ENCODE measurements around the gene C2CD2.

The C2CD2 gene

GRCh38 chr21:41929248-41929647 lies 24.6 kb downstream of the C2CD2 start:
- no peak for DNase-seq

- DNase-seq = no peak
These were observed 25.1 kb downstream of the C2CD2 start for GRCh38 chr21:41928621-41929220.

DNA sequence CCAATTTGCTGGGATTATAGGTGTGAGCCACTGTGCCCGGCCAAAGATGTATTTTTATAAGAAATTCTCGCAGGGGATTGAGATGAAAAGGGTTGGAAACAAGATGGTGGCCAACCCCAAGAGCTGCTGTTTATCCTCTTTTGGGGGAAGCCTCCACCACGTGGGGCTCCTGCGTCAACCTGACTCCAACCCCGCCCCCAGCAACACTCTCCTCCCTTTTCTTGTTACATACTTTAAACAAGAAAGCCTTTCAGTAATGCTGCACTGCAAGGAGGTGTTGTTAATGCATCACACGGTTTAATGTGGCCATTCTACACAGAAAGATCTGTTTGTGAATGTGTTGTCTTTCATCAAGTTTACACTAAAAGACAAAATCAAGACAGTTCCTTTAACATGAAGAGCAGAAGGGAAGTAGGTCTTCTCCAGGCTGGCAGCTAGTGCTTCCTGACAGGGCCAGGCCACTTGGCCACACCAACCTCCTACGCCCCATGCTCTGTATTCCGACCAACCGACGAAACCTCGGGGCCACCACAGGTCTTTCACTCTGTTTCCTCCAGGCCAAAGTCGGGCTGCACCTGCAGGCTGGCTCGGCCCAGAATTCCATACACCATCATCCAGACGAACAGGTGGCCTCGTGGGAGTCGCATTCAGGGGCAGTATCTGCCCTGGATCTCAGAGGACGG lies 25.9 kb downstream of the C2CD2 start:
- no peak for DNase-seq

DNA sequence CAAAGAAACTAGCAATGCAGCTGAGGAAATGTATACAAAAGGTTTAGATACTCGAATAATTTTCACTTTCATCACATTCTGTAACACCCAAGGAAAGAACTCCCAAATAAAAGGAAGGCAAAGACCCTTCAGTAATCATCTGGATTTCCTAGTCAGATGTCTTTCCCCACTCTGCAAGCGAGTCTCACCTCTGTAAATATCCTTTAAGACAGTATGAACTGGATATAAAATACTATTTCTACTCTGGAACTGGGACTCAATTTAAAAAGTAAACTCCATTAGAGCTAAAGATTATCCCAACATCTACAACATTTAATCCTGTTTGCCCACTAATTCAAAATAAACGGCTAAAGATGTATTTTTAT lies 27.0 kb downstream of the C2CD2 start:
- DNase-seq = no peak

DNA sequence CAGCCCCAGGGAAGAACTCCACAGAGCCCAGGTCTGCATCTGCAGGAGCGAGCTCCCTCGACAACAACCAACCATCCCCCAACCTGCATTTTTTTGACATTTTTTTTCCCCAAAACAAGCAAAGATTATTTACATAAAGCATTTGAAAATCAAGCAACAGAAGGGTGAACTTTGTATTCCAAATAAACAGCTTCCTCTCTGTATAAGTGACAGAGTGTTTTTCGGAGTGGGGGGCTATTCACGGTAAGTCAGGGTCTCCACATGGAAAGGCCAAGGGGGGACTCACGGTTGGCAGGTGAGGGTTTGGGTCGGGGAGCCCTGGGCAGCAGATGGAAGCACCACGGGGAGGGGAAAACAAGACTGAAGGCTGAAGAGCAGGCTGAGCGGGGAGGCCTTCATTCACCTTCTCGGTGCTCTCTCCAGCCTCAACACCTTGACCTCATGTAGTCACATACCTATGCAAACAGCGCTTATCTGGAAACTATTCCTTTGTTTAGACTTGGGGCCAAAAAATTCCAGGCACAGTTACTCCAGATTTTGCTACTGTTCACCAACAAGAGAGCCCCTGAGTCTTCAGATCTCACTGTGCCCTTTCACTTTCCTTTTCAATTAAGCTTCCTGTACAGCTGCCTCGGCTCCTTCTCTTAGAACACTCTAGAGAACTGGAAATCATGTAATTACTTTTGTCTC lies 27.6 kb downstream of the C2CD2 start:
- no peak for DNase-seq

DNA sequence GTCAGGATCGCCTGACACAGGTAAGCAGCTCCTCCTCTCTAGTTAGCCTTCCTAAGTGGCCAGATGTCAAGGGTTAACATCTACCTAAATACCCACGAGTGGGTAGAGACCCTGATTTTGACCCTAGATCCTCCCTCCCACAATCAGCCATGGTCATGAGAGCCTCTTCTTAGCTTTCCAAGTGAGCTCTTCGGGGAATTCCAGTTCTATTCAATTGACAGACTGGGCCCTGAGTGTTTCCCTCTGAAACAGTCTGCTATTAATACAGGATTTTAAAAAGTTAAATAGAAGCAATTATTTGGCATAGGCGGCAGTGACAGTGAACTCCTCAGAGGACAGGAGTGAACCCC lies 28.1 kb downstream of the C2CD2 start:
- DNase-seq = no peak

GRCh38 chr21:41924368-41924754 lies 29.5 kb downstream of the C2CD2 start:
- DNase-seq = no peak

DNA sequence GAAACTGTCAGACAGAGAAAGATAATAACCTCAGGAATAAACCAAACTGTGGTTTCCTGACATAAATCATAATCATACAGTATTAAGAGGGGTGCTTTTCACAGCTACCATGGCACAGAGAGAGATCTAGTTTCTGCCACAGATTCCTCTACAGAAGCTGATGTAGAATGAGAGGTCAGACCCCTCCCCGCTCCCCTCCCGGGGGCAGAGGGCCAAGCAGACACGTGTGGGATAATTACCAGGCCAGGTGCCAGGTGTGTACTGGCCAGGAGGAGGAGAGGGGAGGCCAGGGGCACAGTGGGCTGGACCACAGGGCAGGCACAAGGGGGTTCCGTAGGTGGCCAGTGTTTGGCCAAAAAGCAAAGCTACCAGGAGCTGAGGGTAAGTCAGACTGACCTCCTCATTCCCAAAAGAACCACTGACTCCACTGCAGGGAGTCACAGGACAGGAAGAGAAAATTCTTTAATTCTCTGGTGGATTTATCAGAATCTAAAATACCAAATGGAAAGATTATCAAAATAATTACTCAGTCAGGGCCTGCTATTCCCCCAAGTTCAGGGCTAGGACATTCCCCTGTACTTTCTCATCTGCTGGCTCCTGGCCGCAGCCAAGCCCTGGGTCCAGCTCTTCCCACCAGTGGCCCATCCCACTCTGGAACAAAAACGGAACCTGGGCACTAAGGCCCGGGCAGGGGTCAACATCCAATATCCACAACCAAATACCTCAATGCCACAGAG lies 30.0 kb downstream of the C2CD2 start:
- no peak for DNase-seq

DNA sequence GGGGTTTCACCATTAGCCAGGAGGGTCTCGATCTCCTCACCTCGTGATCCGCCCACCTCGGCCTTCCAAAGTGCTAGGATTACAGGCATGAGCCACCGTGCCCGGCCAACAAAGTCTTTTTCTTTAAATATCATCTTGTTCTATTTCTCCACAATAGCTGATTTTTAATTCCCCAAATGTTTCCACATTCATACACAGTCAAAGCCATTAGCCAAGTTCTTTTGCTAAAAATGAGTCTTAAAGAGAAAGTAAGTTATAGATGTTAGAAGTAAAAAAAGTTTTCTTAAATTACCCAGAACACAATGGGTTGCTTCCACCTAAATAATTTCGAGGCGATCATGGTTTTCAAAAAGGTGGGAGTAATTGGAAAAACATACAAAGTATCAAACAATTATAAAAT lies 30.6 kb downstream of the C2CD2 start:
- DNase-seq = no peak

- no peak for DNase-seq
These were observed 32.8 kb downstream of the C2CD2 start for GRCh38 chr21:41921021-41921420.

GRCh38 chr21:41920476-41920875 lies 33.3 kb downstream of the C2CD2 start:
- no peak for DNase-seq

GRCh38 chr21:41919666-41920398 lies 34.0 kb downstream of the C2CD2 start:
- DNase-seq = no peak

- no peak for DNase-seq
These were observed 35.1 kb downstream of the C2CD2 start for GRCh38 chr21:41918561-41919358.

GRCh38 chr21:41917531-41917930 lies 36.3 kb downstream of the C2CD2 start:
- DNase-seq = no peak

GRCh38 chr21:41916888-41917433 lies 36.9 kb downstream of the C2CD2 start:
- DNase-seq = no peak

DNA sequence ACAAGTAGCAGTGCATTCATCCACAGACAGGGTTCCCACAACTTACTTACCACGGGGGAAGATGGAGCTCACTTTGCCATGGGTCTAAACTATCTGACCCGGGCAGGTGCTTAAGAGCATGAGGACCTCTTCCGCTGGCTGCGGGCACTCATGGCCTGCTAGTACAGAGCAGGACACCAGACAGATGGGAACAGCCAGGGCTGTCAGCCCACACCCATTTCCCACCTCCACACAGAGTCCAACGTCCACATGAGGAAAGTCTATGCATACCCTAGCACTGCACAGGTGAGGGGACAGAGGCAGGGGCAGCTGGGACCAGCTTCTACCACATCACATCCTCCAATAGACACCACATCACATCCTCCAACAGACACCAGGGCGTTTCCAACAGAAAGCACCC lies 38.9 kb downstream of the C2CD2 start:
- no peak for DNase-seq

DNA sequence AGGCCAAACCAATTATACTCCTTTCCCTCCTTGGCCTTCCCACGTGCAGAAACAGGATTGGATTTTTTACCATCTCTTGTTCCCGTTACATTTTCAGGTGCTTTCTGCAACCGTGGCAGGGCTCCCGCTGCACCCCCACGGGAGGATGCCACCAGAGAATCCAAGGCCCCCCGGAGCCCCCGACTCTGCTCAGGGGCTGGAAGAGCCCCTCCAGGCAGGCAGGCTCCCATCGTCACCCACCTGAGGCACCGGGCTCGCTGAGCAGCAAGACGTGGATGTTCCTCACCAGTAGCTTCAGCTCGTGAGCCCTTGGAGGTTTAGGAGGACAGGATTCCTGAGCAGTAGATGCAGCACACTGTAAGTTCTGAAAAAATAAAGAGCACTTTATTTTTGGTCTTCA lies 39.5 kb downstream of the C2CD2 start:
- DNase-seq = no peak

GRCh38 chr21:41913230-41913629 lies 40.6 kb downstream of the C2CD2 start:
- no peak for DNase-seq

DNA sequence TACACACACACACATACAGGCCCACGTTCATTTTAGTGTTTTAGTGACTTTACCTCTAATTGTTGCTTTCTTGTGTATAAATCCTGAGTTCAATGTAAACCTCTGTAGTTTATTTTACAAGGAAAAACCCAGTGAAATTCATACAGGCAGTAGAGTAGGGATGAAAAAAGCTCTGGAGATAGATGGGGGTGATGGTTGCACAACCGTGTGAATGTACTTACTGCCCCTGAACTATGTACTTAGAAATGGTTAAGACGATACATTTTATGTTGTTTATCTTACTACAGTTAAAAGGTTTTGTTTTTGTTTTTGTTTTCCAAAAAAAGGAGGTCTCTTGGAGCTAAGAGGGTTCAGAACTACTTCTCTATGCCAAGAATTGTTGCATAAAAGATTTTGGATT lies 45.0 kb downstream of the C2CD2 start:
- no peak for DNase-seq

- no peak for DNase-seq
These were observed 46.1 kb downstream of the C2CD2 start for GRCh38 chr21:41907496-41908258.

GRCh38 chr21:41906770-41907169 lies 47.0 kb downstream of the C2CD2 start:
- DNase-seq = no peak
